IPS-15b (cell line): ENCODE data around the gene CMTM3.
"Not testable (repeated sequence)": the region's sequence is repeated elsewhere in the genome, so short reads cannot be mapped to it uniquely, and the experiment has no call there.

Source experiments
- H3K27me3 ChIP-seq: one replicate; pipeline ENCODE4 v1.6.1; 2013; ENCODE audit warnings: low read length; ENCODE audit not compliant: control insufficient read depth, insufficient read depth
- H3K36me3 ChIP-seq: one replicate; pipeline ENCODE4 v1.6.1; 2013; ENCODE audit warnings: low read length; ENCODE audit not compliant: control insufficient read depth, insufficient read depth
- H3K4me1 ChIP-seq: one replicate; pipeline ENCODE4 v1.6.1; 2013; ENCODE audit warnings: mild to moderate bottlenecking, low read length; ENCODE audit not compliant: control insufficient read depth, insufficient read depth
- H3K4me3 ChIP-seq: one replicate; pipeline ENCODE4 v1.5.1; 2013; ENCODE audit warnings: low read depth, low read length
- H3K9ac ChIP-seq: one replicate; pipeline ENCODE4 v1.6.1; 2013; ENCODE audit warnings: low read depth, mild to moderate bottlenecking, low read length
- H3K9me3 ChIP-seq: one replicate; pipeline ENCODE4 v1.6.1; 2013; ENCODE audit warnings: mild to moderate bottlenecking, low read length; ENCODE audit not compliant: control insufficient read depth, insufficient read depth

The CMTM3 gene

DNA sequence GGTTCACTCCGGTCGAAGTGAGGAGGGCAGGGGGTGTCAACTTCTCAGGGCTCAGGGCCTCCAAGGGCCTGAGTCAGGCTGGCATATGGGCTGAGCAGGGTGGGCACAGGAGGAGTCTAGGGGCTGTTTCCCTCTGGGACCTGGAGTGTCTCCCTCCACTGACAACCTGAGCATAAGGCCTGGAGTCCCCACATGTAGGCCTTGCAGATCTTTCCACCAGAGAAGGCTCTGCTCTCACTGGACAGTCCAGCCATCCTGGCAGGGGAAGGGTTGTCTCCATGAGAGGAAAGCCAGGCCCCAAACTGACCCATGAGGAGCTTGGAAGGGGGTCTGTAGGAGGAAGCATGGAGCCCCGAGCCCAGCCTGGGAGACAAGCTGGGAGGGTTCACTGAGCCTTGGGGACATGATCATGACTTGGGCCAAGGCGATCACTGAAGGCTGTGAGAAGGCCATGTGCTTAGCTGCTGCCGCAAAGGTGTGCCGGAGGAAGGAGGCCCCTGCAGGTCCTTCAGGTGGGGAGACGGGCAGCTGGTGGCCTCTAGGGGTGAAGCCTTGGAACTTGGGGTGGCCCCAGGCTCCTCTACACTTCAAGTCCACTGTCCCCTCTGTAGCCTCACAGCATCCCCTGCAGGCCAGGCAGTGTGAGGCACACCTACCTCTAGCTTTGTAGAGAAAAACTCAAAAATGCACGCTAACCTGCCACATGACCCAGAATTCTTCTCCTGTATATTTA is 15.4 kb upstream of the CMTM3 start:
- Histone ChIP-seq H3K4me3 (no peak overlapping the region), H3K9ac (no peak overlapping the region)

DNA sequence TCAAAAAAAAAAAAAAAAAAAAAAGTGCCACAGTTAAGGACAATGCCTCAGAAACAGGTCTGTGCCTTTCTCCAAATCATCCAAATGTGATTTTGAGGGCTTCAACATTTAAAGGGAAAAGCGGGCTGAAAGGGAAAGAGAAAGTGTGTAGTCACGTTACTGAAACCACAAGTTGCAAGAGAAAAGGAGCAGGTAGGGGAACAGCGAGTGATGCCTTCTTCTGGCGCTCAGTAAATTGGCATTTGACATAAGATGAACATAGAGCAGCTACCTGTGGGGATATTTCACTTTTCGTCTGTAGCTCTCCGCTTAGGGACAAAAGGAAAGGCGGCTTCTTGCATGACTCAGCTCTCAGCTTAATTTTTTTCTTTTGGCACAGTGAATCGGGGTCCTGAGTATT is 14.2 kb upstream of the CMTM3 start:
- H3K27me3 ChIP-seq: no peaks in the 10 kb centered on the region
- no peaks in the 10 kb centered on the region for H3K4me1 ChIP-seq
- H3K4me3 ChIP-seq: no peak overlapping the region
- no peaks in the 10 kb centered on the region for H3K9me3 ChIP-seq
- H3K9ac ChIP-seq: no peak overlapping the region
- no peaks in the 10 kb centered on the region for H3K36me3 ChIP-seq

More for the DNA sequence above, 15.4 kb upstream of the CMTM3 start:
- H3K27me3 ChIP-seq: no peaks in the 10 kb centered on the region
- no peaks in the 10 kb centered on the region for H3K36me3 ChIP-seq
- H3K4me1 ChIP-seq: no peaks in the 10 kb centered on the region
- no peaks in the 10 kb centered on the region for H3K9me3 ChIP-seq

DNA sequence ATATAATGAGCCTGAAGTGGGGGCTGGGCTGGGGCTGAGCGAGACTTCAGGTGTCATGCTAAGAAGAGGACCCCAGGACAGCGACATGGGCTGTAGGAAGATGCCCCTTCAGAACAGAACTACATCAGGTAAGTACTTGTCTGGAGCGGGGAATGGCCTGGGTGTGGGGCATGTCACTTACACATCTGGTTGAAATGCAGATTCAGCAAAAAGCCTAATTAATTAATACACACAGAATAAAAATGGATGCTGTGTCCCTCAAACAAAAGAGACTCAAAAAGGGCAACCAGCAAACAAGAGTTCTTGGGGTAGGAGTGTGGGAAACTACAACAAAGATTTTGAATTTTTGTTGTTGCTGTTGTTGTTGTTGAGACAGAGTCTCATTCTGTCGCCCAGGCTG is 13.5 kb upstream of the CMTM3 start:
- H3K4me1 ChIP-seq: no peaks in the 10 kb centered on the region
- no peaks in the 10 kb centered on the region for H3K36me3 ChIP-seq
- H3K4me3 ChIP-seq: no peak overlapping the region
- H3K9me3 ChIP-seq: no peaks in the 10 kb centered on the region
- no peak overlapping the region for H3K9ac ChIP-seq
- no peaks in the 10 kb centered on the region for H3K27me3 ChIP-seq

DNA sequence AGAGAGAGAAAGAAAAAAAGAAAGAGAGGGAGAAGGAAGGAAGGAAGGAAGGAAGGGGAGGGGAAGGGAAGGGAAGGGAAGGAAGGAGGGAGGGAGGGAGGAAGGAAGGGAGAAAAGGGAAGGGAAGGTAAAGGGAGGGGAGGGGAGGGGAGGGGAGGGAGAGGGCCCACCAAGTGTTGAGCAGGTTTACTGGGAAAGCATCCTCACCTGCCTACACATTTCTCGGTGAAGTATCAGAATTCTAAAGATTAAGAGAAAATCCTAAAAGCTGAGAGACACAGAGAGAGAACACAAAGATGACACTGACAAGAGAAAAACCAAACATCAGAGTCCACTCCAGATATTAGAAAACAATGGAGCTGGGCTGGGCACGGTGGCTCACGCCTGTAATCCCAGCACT is 12.3 kb upstream of the CMTM3 start:
- Histone ChIP-seq H3K4me1 (no peaks in the 10 kb centered on the region), H3K36me3 (no peaks in the 10 kb centered on the region), H3K27me3 (no peaks in the 10 kb centered on the region), H3K9ac (no peak overlapping the region), H3K9me3 (no peaks in the 10 kb centered on the region), H3K4me3 (no peak overlapping the region)

DNA sequence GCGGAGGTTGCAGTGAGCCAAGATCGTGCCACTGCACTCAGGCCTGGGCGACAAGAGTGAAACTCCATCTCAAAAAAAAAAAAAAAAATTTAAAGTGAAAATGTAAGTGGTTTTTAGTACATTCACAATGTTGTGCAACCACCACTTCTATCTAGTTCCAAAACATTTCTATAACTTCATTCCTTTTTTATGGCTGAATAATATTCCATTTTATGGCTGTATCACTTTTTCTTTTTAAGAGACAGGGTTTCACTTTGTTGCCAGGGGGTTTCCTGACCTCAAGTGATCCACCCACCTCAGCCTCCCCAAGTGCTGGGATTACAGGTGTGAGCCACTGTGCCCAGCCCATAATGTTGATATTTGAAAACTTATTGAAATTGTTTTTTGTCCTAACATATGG is 11.7 kb upstream of the CMTM3 start:
- Histone ChIP-seq H3K4me1 (no peaks in the 10 kb centered on the region), H3K36me3 (no peaks in the 10 kb centered on the region), H3K4me3 (no peak overlapping the region), H3K9ac (no peak overlapping the region), H3K9me3 (no peaks in the 10 kb centered on the region), H3K27me3 (no peaks in the 10 kb centered on the region)

DNA sequence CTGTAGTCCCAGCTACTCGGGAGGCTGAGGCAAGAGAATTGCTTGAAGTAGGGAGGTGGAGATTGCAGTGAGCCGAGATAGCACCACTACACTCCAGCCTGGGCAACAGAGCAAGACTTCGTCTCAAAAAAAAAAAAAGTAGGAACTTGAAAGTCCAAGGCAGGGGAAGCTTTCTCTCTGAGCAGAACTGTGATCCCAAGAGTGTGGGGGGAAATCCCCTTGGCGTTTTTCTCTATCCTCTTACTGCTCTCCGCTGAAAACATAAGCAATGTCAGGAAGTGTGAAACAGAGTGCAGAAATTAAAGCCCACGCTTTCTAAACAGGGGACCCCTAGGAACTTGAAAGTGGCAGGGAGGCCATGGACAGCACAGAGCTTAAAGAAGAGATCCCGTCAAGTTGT is 9.8 kb upstream of the CMTM3 start:
- no peaks in the 10 kb centered on the region for H3K36me3 ChIP-seq
- no peaks in the 10 kb centered on the region for H3K27me3 ChIP-seq
- no peaks in the 10 kb centered on the region for H3K9me3 ChIP-seq
- H3K4me1 ChIP-seq: no peaks in the 10 kb centered on the region
- H3K4me3 ChIP-seq: no peak overlapping the region
- H3K9ac ChIP-seq: no peak overlapping the region

DNA sequence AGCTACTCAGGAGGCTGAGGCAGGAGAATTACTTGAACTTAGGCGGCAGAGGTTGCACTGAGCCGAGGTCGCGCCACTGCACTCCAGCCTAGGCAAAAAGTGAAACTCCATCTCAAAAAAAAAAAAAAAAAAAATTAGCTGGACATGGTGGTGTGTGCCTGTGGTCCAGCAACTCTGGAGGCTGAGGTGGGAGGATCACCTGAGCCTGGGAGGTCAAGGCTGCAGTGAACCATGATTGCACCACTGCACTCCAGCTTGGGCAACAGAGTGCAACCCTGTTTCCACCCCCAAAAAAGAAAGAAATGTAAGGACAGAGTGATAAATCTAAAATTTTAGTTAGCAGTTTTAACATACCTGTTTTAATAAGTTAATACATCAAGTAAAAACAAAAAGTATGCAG is 7.9 kb upstream of the CMTM3 start:
- not testable (repeated sequence) for H3K27me3 ChIP-seq, H3K9me3 ChIP-seq, H3K4me1 ChIP-seq, H3K36me3 ChIP-seq, H3K9ac ChIP-seq, H3K4me3 ChIP-seq

DNA sequence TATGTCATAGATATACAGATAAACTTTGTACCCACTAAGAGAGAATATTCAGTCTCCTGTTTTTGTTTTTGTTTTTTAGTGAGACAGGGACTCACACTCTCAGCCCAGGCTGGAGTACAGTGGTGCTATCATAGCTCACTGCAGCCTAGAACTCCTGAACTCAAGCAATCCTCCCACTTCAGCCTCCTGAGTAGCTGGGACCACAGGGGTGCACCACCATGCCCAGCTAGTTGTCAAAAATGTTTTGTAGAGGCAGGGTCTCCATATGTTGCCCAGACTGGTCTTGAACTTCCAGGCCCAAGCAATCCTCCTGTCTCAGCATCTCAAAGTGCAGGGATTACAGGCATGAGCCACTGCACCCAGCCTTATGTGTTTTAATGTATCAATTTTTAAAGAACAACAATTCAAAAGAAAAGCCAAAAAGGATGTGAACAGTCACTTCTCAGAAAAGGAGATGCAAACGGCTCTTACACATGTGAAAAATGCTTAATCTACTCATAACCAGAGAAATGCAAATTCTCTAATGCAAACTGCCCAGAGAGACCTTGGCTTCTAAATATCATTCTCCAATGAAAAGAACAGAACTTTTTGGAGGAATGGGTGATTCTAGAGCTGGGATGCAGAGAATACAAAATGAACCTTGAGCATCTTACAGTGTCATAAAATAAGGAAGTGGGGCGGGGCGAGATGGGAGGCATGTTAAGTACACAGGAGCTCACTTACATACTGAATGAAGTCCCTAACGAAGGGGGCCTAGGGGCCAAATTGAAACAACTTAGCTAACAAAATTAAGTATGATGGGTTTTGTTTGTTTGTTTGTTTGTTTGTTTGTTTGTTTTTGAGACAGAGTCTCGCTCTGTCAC is 7.3 kb upstream of the CMTM3 start:
- Histone ChIP-seq H3K4me1 (no peaks in the 10 kb centered on the region), H3K9ac (no peak overlapping the region), H3K4me3 (no peak overlapping the region)

DNA sequence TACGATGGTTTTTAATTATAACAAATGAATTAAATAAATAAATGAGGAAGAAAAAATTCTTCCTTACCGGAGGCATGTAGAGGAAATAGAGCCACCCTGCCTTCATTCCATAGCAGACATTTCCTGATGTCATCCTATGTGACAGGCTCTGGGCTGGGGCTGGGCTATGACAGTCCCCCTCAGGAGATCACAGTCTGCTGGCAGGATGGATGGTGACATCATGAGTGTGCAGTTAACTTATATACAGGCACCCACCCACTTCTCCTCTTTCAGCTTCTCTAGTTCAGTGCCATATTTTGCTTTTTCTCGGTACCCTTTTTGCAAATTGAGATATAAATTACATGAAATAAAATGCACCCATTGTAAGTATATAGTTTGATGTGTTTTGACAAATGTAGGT is 6.4 kb upstream of the CMTM3 start:
- H3K36me3 ChIP-seq: no peaks in the 10 kb centered on the region
- H3K4me3 ChIP-seq: no peak overlapping the region
- H3K27me3 ChIP-seq: peaks cover 7% of the 10 kb centered on the region
- H3K9me3 ChIP-seq: no peaks in the 10 kb centered on the region
- no peak overlapping the region for H3K9ac ChIP-seq
- no peaks in the 10 kb centered on the region for H3K4me1 ChIP-seq

More for the DNA sequence above, 7.3 kb upstream of the CMTM3 start:
- Histone ChIP-seq H3K9me3 (no peaks in the 10 kb centered on the region), H3K27me3 (peaks cover under 1% of the 10 kb centered on the region), H3K36me3 (no peaks in the 10 kb centered on the region)

DNA sequence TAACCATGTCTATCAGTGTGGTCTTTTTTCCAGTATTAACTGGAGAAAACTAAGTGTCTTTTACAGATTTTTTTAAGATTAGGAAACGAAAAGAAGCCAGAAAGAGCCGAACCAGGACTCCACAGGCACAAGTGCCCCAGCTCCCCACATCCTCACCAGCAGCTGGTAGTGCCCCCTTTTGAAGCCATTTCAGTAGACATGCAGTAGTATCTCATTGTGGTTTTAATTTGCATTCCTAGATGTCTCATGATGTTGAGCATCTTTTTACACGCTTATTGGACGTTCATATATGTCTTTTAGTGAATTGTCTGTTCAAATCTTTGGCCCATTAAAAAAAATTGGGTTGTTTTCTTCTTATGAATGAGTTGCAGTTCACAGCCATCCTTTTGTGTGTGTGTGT is 4.8 kb upstream of the CMTM3 start:
- peaks cover 8% of the 10 kb centered on the region for H3K27me3 ChIP-seq
- H3K4me3 ChIP-seq: no peak overlapping the region

DNA sequence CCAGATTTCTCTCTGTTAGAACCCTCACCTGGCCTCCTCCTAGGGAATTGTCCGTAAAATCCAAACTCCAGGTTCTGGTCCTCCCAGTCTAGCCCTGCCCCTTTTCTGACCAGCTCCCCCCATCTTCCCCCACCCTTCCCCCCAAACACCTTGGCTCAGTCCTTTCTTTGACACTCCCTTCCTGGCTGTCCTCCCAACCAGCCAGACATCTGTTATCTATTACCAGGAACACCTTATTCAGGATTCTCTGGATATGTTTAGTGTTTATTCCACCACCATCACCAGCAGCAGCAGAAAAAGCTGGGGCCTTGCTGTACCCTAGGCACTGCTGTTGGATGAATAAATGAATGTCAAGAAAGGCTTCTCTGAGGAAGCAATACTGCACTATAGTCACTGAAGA is 4.0 kb upstream of the CMTM3 start:
- no peaks in the 10 kb centered on the region for H3K9me3 ChIP-seq
- no peak overlapping the region for H3K4me3 ChIP-seq
- H3K36me3 ChIP-seq: no peaks in the 10 kb centered on the region
- peaks cover 8% of the 10 kb centered on the region for H3K27me3 ChIP-seq
- no peak overlapping the region for H3K9ac ChIP-seq
- no peaks in the 10 kb centered on the region for H3K4me1 ChIP-seq

More for the DNA sequence above, 4.8 kb upstream of the CMTM3 start:
- H3K9ac ChIP-seq: no peak overlapping the region
- no peaks in the 10 kb centered on the region for H3K9me3 ChIP-seq
- no peaks in the 10 kb centered on the region for H3K4me1 ChIP-seq
- H3K36me3 ChIP-seq: no peaks in the 10 kb centered on the region

DNA sequence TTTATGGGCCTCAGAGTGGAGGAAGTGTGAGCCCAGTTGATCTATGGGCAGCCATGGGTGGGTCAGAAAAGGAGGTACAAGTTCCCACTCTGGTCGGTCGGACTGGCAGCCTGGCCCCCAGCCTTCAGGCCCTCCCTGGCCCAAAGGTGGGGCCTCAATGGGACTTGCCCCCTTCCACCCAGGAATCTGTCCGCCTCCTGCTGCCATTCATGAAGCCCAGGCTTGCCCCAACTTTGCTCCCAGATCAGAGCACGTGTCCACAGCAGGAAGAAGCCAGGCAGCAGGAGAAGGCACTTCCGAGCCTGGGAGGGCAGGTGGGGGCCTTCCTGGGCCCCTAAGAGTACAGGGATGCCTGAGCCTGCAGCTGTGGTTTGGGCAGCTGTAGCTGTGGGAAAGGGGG is 3.0 kb upstream of the CMTM3 start:
- H3K4me3 ChIP-seq: no peak overlapping the region
- no peak overlapping the region for H3K9ac ChIP-seq
- H3K4me1 ChIP-seq: peaks cover 4% of the 10 kb centered on the region
- H3K36me3 ChIP-seq: no peaks in the 10 kb centered on the region
- H3K27me3 ChIP-seq: peaks cover 8% of the 10 kb centered on the region
- no peaks in the 10 kb centered on the region for H3K9me3 ChIP-seq
